ACC112 (cell line): ENCODE data around the gene STPG1.

Experiments used
- H2AFZ ChIP-seq: fragments of 200-600 bp; sonication (generic); one replicate; pipeline ENCODE4 v1.6.0; 2017; ENCODE audit warnings: antibody characterized with exemption, low read length; ENCODE audit not compliant: unreplicated experiment
- H3K27ac ChIP-seq: fragments of 200-600 bp; sonication (generic); 2 replicates; pipeline ENCODE4 v1.5.1; 2014; ENCODE audit warnings: low read depth, mild to moderate bottlenecking, antibody characterized with exemption, low read length, moderate library complexity
- H3K27me3 ChIP-seq: fragments of 200-600 bp; sonication (generic); 2 replicates; pipeline ENCODE4 v1.6.1; 2014; ENCODE audit warnings: mild to moderate bottlenecking, antibody characterized with exemption, low read length, moderate library complexity, mixed read lengths; ENCODE audit not compliant: insufficient read depth
- H3K36me3 ChIP-seq: fragments of 200-600 bp; sonication (generic); 2 replicates; pipeline ENCODE4 v1.6.1; 2016; ENCODE audit warnings: mild to moderate bottlenecking, antibody characterized with exemption, low read length, moderate library complexity, mixed read lengths; ENCODE audit not compliant: insufficient read depth
- H3K4me1 ChIP-seq: fragments of 200-600 bp; sonication (generic); one replicate; pipeline ENCODE4 v1.6.1; 2016; ENCODE audit warnings: low read length, mixed read lengths; ENCODE audit not compliant: insufficient read depth, unreplicated experiment, control insufficient read depth
- H3K4me3 ChIP-seq: fragments of 200-600 bp; sonication (generic); 2 replicates; pipeline ENCODE4 v1.5.1; 2014; ENCODE audit warnings: mild to moderate bottlenecking, low read depth, low read length
- H3K79me2 ChIP-seq: fragments of 200-600 bp; sonication (generic); one replicate; pipeline ENCODE4 v1.6.0; 2016; ENCODE audit warnings: low read length; ENCODE audit not compliant: control insufficient read depth, unreplicated experiment, insufficient read depth

STPG1 gene

DNA sequence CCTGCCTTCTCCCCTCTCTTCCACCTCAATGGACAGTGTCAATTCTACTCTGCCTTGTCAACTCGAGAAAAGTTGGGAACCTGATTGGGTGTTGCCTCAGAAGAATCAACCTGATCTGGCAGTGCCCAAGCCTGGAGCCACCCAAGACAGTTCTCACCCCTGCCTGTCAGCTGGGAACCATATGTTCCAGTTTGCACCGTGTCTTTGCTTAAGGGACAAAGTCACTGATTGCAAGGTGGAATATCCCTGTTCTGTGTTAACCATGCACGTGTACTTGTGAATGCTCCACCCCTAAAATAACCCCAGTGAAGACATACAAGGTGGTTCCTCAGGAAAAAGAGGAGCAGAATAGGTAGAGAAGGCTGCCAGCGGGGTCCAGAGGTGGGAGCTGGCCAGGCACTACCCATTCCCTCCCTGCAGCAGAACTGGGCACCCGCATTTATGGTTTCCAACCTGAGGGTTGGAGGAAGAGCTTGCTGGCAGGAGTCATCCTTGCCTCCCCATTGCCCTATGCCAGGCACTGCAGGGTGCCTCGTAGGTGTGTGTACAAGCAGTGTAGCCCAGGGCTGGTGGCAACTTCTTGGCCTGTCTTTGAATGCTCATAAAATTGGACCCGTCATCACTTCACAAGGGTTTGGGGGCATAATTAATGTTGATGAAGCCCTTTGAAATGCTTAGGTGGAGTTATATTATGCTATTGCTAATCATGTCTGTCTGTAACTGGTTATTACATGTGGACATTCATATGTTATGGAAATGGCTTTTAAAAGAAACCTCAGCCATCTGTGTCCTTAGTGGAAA, 13.4 kb upstream of the STPG1 start:
- H3K36me3 ChIP-seq, result no peaks in the 10 kb centered on the region
- no peak overlapping the region for H2AFZ ChIP-seq
- no peak overlapping the region for H3K27ac ChIP-seq
- no peaks in the 10 kb centered on the region for H3K79me2 ChIP-seq
- no peak overlapping the region for H3K4me3 ChIP-seq
- H3K27me3 ChIP-seq, result no peaks in the 10 kb centered on the region
- no peaks in the 10 kb centered on the region for H3K4me1 ChIP-seq

DNA sequence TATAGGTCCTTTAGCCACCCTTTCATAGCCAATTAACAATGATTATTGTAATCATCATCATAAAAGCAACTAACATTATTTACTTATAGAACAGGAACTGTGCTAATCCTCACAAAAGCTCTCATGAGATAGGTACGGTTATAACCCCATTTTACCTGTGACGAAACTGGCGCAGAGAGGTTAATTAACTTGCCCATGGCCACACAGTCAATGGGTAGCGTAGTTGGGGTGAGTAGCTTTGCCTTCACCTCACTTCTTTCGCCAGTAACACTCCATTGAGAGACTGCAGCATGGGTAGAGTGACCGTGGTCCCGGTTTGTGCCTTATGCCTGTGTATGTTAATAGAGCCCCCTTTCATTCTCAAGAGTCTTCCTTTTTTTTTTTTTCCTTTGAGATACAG, 12.3 kb upstream of the STPG1 start:
- H3K36me3 ChIP-seq, result no peaks in the 10 kb centered on the region; the same call in 1 of the 2 replicates
- no peaks in the 10 kb centered on the region for H3K79me2 ChIP-seq
- H3K4me1 ChIP-seq, result no peaks in the 10 kb centered on the region
- no peak overlapping the region for H2AFZ ChIP-seq
- H3K27ac ChIP-seq, result no peak overlapping the region
- H3K27me3 ChIP-seq, result no peaks in the 10 kb centered on the region
- H3K4me3 ChIP-seq, result no peak overlapping the region

DNA sequence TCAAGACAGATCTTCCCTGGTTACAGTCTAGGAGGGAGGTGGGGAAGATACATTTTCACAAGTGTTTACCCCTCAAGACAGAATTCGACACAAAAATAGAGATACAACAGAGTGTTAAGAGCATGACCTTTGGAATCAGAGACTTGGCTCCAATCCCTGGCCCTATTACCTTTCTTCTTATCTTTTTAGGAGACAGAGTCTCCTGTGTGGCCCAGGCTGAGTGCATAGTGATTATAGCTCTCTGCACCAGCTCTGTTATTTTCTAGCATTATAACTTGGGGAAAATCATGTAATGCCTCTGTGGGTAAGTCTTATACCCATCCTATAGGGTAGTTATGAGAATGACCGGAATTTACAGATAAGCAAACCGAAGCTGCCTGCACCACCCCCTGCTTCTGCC, 11.9 kb upstream of the STPG1 start:
- H3K4me1 ChIP-seq, result no peaks in the 10 kb centered on the region
- no peaks in the 10 kb centered on the region; the same call in 1 of the 2 replicates for H3K36me3 ChIP-seq

DNA sequence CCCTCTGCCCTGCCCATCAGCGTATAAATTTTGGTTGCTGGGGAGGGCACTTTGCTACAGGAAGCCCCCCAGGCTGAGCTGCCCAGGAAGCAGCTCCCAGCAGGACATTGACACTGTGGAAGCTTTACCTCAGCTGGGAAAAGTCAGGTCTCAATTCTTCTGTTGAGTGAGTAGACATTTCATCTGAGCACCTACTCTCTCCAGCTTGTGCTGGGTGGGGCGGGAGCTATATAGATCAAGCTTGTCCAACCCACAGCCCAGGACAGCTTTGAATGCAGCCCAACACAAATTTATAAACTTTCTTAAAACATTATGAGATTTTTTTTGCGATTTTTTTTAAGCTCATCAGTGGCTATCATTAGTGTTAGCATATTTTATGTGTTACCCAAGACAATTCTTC, 11.4 kb upstream of the STPG1 start:
- no peak overlapping the region for H3K27ac ChIP-seq
- H3K4me3 ChIP-seq, result no peak overlapping the region
- no peak overlapping the region for H2AFZ ChIP-seq
- H3K79me2 ChIP-seq, result no peaks in the 10 kb centered on the region
- H3K27me3 ChIP-seq, result no peaks in the 10 kb centered on the region
- H3K36me3 ChIP-seq, result no peaks in the 10 kb centered on the region; the same call in 1 of the 2 replicates
- no peaks in the 10 kb centered on the region for H3K4me1 ChIP-seq

More for the DNA sequence above, 11.9 kb upstream of the STPG1 start:
- H3K27ac ChIP-seq, result no peak overlapping the region
- H3K4me3 ChIP-seq, result no peak overlapping the region
- H3K79me2 ChIP-seq, result no peaks in the 10 kb centered on the region
- H2AFZ ChIP-seq, result no peak overlapping the region
- H3K27me3 ChIP-seq, result no peaks in the 10 kb centered on the region

DNA sequence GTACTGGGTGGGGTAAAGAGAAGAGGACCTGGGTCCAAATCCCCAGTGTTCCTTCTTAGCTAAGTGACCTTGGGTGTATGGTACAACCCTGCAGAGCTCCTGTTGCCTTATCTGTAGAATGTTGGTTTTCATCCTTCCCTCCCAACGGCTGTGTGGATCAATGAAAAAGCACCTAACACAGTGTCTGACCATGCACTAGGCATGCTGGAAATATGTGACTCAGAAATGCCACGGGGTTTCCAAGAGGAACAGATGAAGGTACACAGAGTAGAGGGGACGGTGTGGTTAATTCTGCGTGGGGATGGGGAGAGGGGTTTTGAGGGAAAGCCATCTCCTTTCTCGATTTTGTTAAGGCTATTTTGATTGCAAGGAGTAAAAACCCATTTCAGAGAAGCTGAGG, 10.6 kb upstream of the STPG1 start:
- no peaks in the 10 kb centered on the region for H3K4me1 ChIP-seq
- H3K4me3 ChIP-seq, result no peak overlapping the region
- no peaks in the 10 kb centered on the region for H3K79me2 ChIP-seq
- no peak overlapping the region for H3K27ac ChIP-seq
- peaks cover 3% of the 10 kb centered on the region for H3K36me3 ChIP-seq
- H2AFZ ChIP-seq, result no peak overlapping the region
- no peaks in the 10 kb centered on the region for H3K27me3 ChIP-seq

DNA sequence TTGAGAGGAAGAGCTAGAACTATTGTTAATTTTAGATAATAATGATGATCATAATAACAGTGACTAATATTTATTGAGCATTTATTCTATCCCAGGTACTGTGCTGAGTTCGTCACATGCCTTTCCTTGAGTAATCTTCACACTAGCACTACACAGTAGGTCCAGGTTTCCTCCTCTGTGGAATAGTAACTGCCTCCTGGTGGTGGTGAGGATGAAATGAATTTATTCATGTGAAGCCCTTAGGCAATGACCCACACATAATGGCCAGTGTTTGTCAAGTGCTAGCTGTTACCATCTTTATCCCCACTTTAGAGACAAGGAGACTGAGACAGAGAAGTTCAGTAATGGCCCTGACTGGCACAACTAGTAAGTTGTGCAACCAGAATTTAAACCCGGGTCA, 7.9 kb upstream of the STPG1 start:
- Histone ChIP-seq H2AFZ (no peak overlapping the region), H3K79me2 (peaks cover 9% of the 10 kb centered on the region), H3K4me1 (peaks cover 22% of the 10 kb centered on the region), H3K27me3 (no peaks in the 10 kb centered on the region), H3K27ac (no peak overlapping the region), H3K36me3 (peaks cover 3% of the 10 kb centered on the region), H3K4me3 (no peak overlapping the region)

DNA sequence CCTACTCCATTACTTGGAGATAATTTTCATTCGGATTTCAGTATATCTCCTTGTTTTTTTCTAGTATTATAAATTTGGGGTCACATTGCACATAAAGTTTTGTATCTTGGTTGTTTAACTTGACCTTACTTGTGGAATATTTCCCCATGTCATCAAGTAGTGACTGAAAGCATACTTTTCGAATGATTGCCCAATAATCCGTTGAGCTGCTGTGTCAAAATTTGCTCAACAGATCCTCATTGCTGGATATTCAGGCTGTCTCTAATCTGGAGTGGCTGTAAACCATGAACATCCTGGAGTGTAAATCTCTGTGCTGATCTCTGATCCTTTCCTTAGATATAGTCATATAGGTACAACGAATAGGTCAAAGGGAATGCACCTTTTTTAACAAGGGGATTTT, 7.0 kb upstream of the STPG1 start:
- no peak overlapping the region for H3K4me3 ChIP-seq
- H3K4me1 ChIP-seq, result peaks cover 23% of the 10 kb centered on the region
- H3K36me3 ChIP-seq, result peaks cover 3% of the 10 kb centered on the region
- no peak overlapping the region for H2AFZ ChIP-seq
- H3K27ac ChIP-seq, result no peak overlapping the region
- H3K27me3 ChIP-seq, result no peaks in the 10 kb centered on the region
- peaks cover 13% of the 10 kb centered on the region for H3K79me2 ChIP-seq

DNA sequence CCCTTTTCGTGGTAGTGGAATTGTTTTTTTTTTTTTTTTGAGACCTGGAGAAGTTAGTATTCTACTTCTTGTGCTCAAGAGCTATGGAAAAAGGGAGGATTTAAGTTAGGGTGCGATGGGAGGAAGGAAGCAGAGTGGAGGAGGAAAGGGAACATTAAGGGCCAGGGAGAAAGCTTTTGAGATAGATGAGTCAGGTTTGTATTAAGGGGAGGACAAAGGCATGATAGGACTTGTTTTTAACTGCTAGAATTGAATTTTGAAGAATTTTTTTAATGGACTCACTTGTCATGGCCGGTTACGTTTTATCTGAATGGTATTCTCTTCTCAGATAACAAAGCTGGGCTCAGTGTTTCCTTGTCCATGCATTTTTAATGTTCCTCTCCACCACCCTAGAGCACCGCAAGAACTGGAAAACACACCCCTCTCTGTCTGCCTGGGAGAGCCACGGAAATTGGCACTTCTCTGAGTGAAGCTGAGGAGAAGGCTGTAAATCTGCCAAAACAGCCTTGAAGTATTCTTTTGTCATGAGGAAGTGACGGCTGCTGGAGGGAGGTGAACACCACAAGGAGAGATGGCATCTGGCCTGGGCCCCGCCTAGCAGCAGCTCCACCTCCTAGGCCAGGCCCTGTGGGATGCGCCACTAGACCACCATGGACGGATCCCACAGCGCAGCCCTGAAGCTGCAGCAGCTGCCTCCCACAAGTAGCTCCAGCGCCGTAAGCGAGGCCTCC, 5.5 kb upstream of the STPG1 start:
- H3K27ac ChIP-seq, result peak overlapping the region; percentile 20; the same call in 1 of the 2 replicates

DNA sequence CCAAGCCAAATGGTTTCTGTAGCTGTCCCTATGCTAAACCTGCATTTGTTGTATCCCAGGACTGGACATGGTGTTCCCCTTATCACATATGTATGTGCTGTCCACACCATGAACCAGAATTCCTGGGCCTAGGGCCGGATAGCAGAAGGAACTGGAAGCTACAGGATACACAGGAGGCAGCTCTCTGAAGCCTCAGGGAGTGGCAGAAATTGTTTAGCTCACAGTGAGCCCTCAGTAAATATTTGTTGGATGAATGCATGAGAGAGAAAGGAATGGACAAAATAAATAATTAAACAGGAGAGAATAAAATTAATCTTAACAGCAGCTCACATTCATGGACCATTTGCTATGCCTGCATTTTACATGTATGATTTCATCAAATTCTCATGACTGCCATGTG, 4.1 kb upstream of the STPG1 start:
- no peak overlapping the region for H2AFZ ChIP-seq
- H3K79me2 ChIP-seq, result peaks cover 18% of the 10 kb centered on the region
- H3K27ac ChIP-seq, result peak overlapping the region; percentile 71
- peak overlapping the region; percentile 81 for H3K4me3 ChIP-seq
- H3K36me3 ChIP-seq, result peaks cover 3% of the 10 kb centered on the region
- H3K27me3 ChIP-seq, result no peaks in the 10 kb centered on the region
- H3K4me1 ChIP-seq, result peaks cover 28% of the 10 kb centered on the region

More for the DNA sequence above, 5.5 kb upstream of the STPG1 start:
- Histone ChIP-seq H3K27me3 (no peaks in the 10 kb centered on the region), H3K79me2 (peaks cover 13% of the 10 kb centered on the region), H3K36me3 (peaks cover 3% of the 10 kb centered on the region), H2AFZ (no peak overlapping the region), H3K4me3 (no peak overlapping the region), H3K4me1 (peaks cover 23% of the 10 kb centered on the region)

DNA sequence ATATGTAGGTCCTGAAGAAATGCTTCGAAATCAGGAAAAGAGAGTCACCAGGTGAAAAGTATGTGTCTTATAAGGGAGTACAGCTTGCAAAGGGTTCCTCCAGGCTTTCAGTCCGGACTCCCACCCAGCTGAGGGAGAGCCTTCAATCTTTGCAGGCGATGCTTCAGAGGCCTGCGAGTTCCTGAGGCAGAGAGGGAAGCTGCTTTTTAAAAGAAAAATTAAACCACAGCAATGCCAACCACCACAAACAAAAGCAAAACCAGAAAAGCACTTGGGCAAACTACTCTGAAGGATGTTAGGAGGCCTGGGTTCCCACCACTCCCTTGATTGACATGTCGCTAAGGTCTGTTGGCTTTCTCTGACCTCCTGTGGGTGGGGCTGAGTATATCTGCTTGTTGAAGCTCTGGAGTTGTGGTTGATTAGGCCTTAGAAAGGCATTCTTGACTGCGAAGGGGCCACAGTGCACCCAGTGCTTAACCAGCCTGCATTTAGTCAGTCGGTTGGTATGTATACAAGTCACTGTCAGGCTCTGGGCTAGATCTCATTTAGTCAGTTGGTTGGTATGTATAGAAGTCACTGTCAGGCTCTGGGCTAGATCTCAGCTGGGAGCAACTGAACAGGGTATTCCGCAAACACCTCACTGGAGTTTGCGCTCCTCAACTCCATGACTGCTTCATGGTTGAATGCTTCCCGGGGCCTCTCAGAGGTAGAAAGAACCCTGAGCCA, 3.2 kb upstream of the STPG1 start:
- peaks cover 34% of the 10 kb centered on the region for H3K4me1 ChIP-seq
- no peaks in the 10 kb centered on the region for H3K27me3 ChIP-seq
- peak overlapping the region; percentile 81 for H3K4me3 ChIP-seq
- peaks cover 18% of the 10 kb centered on the region for H3K79me2 ChIP-seq
- peaks cover 3% of the 10 kb centered on the region for H3K36me3 ChIP-seq
- H2AFZ ChIP-seq, result peak overlapping the region; percentile 80
- peak overlapping the region; percentile 71 for H3K27ac ChIP-seq
